ENCODE data around the gene ARHGEF38. TPM values are rescaled to one million over a fixed set of nuclear protein-coding genes. Genes with fewer than 3 reads are reported as not detected.

The ARHGEF38 gene
- total RNA-seq, 1 donor from 2014 or later: 1.6 TPM

- Mint-ChIP-seq H3K27me3 (no peaks in the 10 kb centered on the region), H3K9me3 (ENCODE audit: low read depth) (no peaks in the 10 kb centered on the region), H3K4me3 (ENCODE audit: low read depth) (no peak overlapping the region), H3K27ac (no peak overlapping the region), H3K36me3 (ENCODE audit: insufficient read depth) (no peaks in the 10 kb centered on the region), H3K4me1 (ENCODE audit: low read depth) (peaks cover 1% of the 10 kb centered on the region)
- TF ChIP-seq, protein P1, sequence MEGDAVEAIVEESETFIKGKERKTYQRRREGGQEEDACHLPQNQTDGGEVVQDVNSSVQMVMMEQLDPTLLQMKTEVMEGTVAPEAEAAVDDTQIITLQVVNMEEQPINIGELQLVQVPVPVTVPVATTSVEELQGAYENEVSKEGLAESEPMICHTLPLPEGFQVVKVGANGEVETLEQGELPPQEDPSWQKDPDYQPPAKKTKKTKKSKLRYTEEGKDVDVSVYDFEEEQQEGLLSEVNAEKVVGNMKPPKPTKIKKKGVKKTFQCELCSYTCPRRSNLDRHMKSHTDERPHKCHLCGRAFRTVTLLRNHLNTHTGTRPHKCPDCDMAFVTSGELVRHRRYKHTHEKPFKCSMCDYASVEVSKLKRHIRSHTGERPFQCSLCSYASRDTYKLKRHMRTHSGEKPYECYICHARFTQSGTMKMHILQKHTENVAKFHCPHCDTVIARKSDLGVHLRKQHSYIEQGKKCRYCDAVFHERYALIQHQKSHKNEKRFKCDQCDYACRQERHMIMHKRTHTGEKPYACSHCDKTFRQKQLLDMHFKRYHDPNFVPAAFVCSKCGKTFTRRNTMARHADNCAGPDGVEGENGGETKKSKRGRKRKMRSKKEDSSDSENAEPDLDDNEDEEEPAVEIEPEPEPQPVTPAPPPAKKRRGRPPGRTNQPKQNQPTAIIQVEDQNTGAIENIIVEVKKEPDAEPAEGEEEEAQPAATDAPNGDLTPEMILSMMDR (IDR thresholded peaks at IDR 0.05; ENCODE audit: unreplicated experiment): no peak
- DNase-seq (ENCODE audit: low spot score, unreplicated experiment): no peak
Measured at GRCh38 chr4:105633241-105633640, 80.8 kb downstream of the ARHGEF38 start.

DNA sequence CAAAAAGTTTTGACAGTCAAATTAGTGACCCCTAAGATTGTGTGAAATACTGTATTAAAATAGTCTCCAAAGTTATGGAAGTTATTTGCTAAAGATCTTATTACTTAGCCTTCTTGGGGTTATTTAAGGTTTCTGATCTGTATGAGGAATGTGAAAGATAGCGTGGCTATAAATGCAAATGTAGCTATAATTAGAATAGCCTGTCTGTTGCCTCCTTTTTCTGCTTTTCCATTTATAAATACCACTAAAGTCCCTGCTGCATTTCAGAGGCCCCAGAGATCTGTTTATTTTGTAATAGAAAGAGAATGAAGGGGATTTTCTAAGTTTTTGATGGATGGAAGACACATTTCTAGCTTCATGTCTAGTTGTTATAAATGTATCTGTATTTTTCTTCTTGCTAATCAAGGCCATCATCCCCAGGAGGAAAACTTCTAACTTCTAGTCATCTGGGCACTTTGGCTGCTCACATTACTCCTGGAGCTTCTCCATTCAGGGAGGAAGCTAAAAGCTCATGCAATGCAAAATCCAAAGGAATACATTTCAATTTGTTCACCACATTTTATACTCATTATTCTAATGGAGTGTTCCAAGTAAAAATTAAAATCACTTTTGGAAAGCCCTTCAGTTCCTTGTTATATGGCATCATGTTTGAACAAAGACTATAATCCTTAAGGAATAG, 82.1 kb downstream of the ARHGEF38 start:
- TF ChIP-seq, protein P1 (IDR thresholded peaks at IDR 0.05; ENCODE audit: unreplicated experiment): no peak
- Mint-ChIP-seq H3K36me3 (ENCODE audit: insufficient read depth) (no peaks in the 10 kb centered on the region), H3K4me3 (ENCODE audit: low read depth) (no peak overlapping the region), H3K27me3 (no peaks in the 10 kb centered on the region), H3K27ac (no peak overlapping the region), H3K9me3 (ENCODE audit: low read depth) (no peaks in the 10 kb centered on the region), H3K4me1 (ENCODE audit: low read depth) (no peaks in the 10 kb centered on the region)
- DNase-seq (ENCODE audit: low spot score, unreplicated experiment): no peak

- no peaks in the 10 kb centered on the region for H3K9me3 Mint-ChIP-seq (ENCODE audit: low read depth)
- TF ChIP-seq, protein P1 (IDR thresholded peaks at IDR 0.05; ENCODE audit: unreplicated experiment): no peak
- H3K4me1 Mint-ChIP-seq (ENCODE audit: low read depth): no peaks in the 10 kb centered on the region
- H3K27me3 Mint-ChIP-seq: no peaks in the 10 kb centered on the region
- no peak for DNase-seq (ENCODE audit: low spot score, unreplicated experiment)
- H3K27ac Mint-ChIP-seq: no peak overlapping the region
- no peaks in the 10 kb centered on the region for H3K36me3 Mint-ChIP-seq (ENCODE audit: insufficient read depth)
- no peak overlapping the region for H3K4me3 Mint-ChIP-seq (ENCODE audit: low read depth)
Measured at GRCh38 chr4:105637408-105638176, 85.2 kb downstream of the ARHGEF38 start.

GRCh38 chr4:105641845-105642244, 89.4 kb downstream of the ARHGEF38 start:
- Mint-ChIP-seq H3K36me3 (ENCODE audit: insufficient read depth) (no peaks in the 10 kb centered on the region), H3K27me3 (no peaks in the 10 kb centered on the region), H3K27ac (no peak overlapping the region), H3K4me1 (ENCODE audit: low read depth) (no peaks in the 10 kb centered on the region), H3K9me3 (ENCODE audit: low read depth) (no peaks in the 10 kb centered on the region), H3K4me3 (ENCODE audit: low read depth) (no peak overlapping the region)
- no peak for DNase-seq (ENCODE audit: low spot score, unreplicated experiment)
- TF ChIP-seq, protein P1 (IDR thresholded peaks at IDR 0.05; ENCODE audit: unreplicated experiment): no peak

DNA sequence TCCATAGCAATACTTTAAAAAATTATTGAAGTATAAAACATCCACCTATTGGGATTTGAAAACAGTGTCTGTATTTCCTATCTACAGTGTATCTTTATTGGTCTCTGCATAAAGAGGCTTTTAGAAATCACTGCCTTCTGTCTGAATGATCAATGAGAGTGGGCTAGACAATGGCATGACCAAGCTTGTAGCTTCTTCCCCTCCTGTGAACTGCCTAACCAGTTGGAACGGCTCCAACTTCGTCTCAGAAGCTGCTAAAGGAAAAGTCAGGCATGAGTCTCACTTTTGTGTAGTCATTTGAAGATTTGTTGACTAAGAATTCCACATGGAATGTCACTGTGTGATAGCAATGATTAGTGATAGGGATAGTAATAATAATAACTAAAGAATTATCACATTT, 91.8 kb downstream of the ARHGEF38 start:
- Mint-ChIP-seq H3K9me3 (ENCODE audit: low read depth) (no peaks in the 10 kb centered on the region), H3K36me3 (ENCODE audit: insufficient read depth) (no peaks in the 10 kb centered on the region), H3K27ac (no peak overlapping the region), H3K4me3 (ENCODE audit: low read depth) (no peak overlapping the region), H3K4me1 (ENCODE audit: low read depth) (no peaks in the 10 kb centered on the region), H3K27me3 (no peaks in the 10 kb centered on the region)
- DNase-seq (ENCODE audit: low spot score, unreplicated experiment): no peak
- TF ChIP-seq, protein P1 (IDR thresholded peaks at IDR 0.05; ENCODE audit: unreplicated experiment): no peak

Data from progenitor cell of endocrine pancreas (in vitro differentiated cells).